HCT116 (cell line): ENCODE measurements around the gene HMGB1. TPM values are rescaled to one million over a fixed set of nuclear protein-coding genes. Genes with fewer than 3 reads are reported as not detected.

Experiments used
- ATAC-seq: fragments of 200-7000 bp; cut with Tn5 transposase; 2 replicates; pipeline ENCODE4 v1.9.1; 2020; ENCODE audit warnings: mild to moderate bottlenecking, moderate library complexity
- BruUV-seq: library from RNA; stranded (reverse); fragments of 400-500 nt; replicated peaks from 2 replicates; lab custom pipeline; 2021; lab: Mats Ljungman, UMichigan
- CTCF ChIA-PET: fragments of 300-600 bp; sonication (Branson Sonifier 250); formaldehyde crosslinking; loops from one replicate; lab custom pipeline; 2021; ENCODE audit warnings: antibody characterized with exemption; lab: Charles Lee
- POLR2A ChIA-PET: fragments of 300-600, 350-600 bp; sonication (Branson Sonifier 250); formaldehyde crosslinking; loops from one replicate; lab custom pipeline; 2021; ENCODE audit warnings: antibody characterized with exemption; lab: Charles Lee
- RAD21 ChIA-PET, 2 experiments: fragments of 300-600 bp; sonication (Branson Sonifier 250); formaldehyde crosslinking; loops; one replicate each; lab custom pipeline; 2023; ENCODE audit warnings: low total read pairs in 2 of 2; ENCODE audit not compliant: uncharacterized antibody in 2 of 2, unreplicated experiment in 2 of 2, low non-redundant PET in 1 of 2; lab: Charles Lee
- DNase-seq: peaks from one replicate; pipeline ENCODE4 v3.0.0-alpha.2; 2010; ENCODE audit warnings: low read depth, low spot score
- H2AFZ ChIP-seq: fragments of 200-600 bp; shearing (Covaris generic), sonication (generic); 2 replicates; pipeline ENCODE4 v1.6.1; 2017; ENCODE audit warnings: low read depth, mixed run types, mixed read lengths, antibody characterized with exemption, low read length; ENCODE audit not compliant: poor library complexity, severe bottlenecking
- H3K27ac ChIP-seq: 2 replicates; pipeline ENCODE4 v1.5.1; 2012; ENCODE audit warnings: low read depth, low read length
- H3K27me3 ChIP-seq: fragments of 200-600 bp; sonication (generic); 2 replicates; pipeline ENCODE4 v1.6.1; 2016; ENCODE audit warnings: mixed run types, low read length, mixed read lengths; ENCODE audit not compliant: insufficient read depth
- H3K36me3 ChIP-seq, 2 experiments: fragments of 200-500 bp in 1 of 2; fragments of 200-600 bp in 1 of 2; sonication (Bioruptor generic) in 1 of 2; sonication (generic) in 1 of 2; 2 replicates each; pipeline versions ENCODE4 v1.5.1 to v1.6.1; 2014 to 2016; ENCODE audit warnings: low read length in 2 of 2, inconsistent platforms in 1 of 2, mixed read lengths in 1 of 2, mixed run types in 1 of 2; ENCODE audit not compliant: insufficient read depth in 2 of 2, control insufficient read depth in 1 of 2
- H3K4me1 ChIP-seq, 2 experiments: fragments of 200-600 bp in 1 of 2; sonication (generic) in 1 of 2; 2 replicates each; pipeline versions ENCODE4 v1.5.1 to v1.6.1; 2012 to 2017; ENCODE audit warnings: low read length in 2 of 2, inconsistent platforms in 1 of 2, mild to moderate bottlenecking in 1 of 2, mixed read lengths in 1 of 2, mixed run types in 1 of 2, moderate library complexity in 1 of 2; ENCODE audit not compliant: insufficient read depth in 2 of 2, control insufficient read depth in 1 of 2
- H3K4me2 ChIP-seq: fragments of 200-600 bp; sonication (generic); 2 replicates; pipeline ENCODE4 v1.6.1; 2017; ENCODE audit warnings: mixed run types, low read length, mixed read lengths
- H3K4me3 ChIP-seq, 2 experiments: fragments of 200-600 bp in 1 of 2; sonication (generic) in 1 of 2; replicated peaks in 1 of 2; 2 replicates each; pipeline ENCODE4 v1.5.1; 2011 to 2016; ENCODE audit warnings: low read length in 2 of 2, control low read depth in 1 of 2, low read depth in 1 of 2, mild to moderate bottlenecking in 1 of 2, mixed read lengths in 1 of 2, mixed run types in 1 of 2
- H3K79me2 ChIP-seq: fragments of 200-600 bp; sonication (generic); 2 replicates; pipeline ENCODE4 v1.6.1; 2017; ENCODE audit warnings: mild to moderate bottlenecking, mixed run types, low read length, moderate library complexity, mixed read lengths; ENCODE audit not compliant: insufficient read depth
- H3K9ac ChIP-seq: fragments of 200-600 bp; sonication (generic); 2 replicates; pipeline ENCODE4 v1.6.1; 2016; ENCODE audit warnings: low read length, mixed read lengths
- H3K9me2 ChIP-seq: fragments of 200-600 bp; sonication (generic), shearing (Covaris generic); 2 replicates; pipeline ENCODE4 v1.6.1; 2017; ENCODE audit warnings: mixed run types, mild to moderate bottlenecking, moderate library complexity; ENCODE audit not compliant: insufficient read depth
- H3K9me3 ChIP-seq, 2 experiments: fragments of 200-500 bp in 1 of 2; fragments of 200-600 bp in 1 of 2; sonication (Bioruptor generic) in 1 of 2; sonication (generic) in 1 of 2; 2 replicates each; pipeline ENCODE4 v1.6.1; 2014 to 2017; ENCODE audit warnings: low read length in 2 of 2, mixed read lengths in 2 of 2, inconsistent platforms in 1 of 2, low read depth in 1 of 2, mild to moderate bottlenecking in 1 of 2, mixed run types in 1 of 2, moderate library complexity in 1 of 2; ENCODE audit not compliant: control insufficient read depth in 1 of 2, insufficient read depth in 1 of 2
- H4K20me1 ChIP-seq: fragments of 200-600 bp; sonication (generic), shearing (Covaris generic); 2 replicates; pipeline ENCODE4 v1.6.1; 2017; ENCODE audit warnings: mixed run types, mild to moderate bottlenecking, moderate library complexity; ENCODE audit not compliant: insufficient read depth
- CBX3 ChIP-seq: IDR thresholded peaks from 2 replicates; pipeline ENCODE4 v1.6.1; 2012; ENCODE audit warnings: low read depth
- CEBPB ChIP-seq: IDR thresholded peaks from 2 replicates; pipeline ENCODE4 v1.6.1; 2012; ENCODE audit warnings: low read depth
- CTCF ChIP-seq, 3 experiments: fragments of 200-600 bp in 1 of 3; sonication (generic) in 1 of 3; IDR thresholded peaks in 2 of 3; conservative IDR thresholded peaks in 1 of 3; 2 replicates each; pipeline ENCODE4 v1.5.1; 2012 to 2017; ENCODE audit warnings: low read depth in 2 of 3, low read length in 2 of 3, antibody characterized with exemption in 1 of 3, borderline replicate concordance in 1 of 3, control low read depth in 1 of 3, mild to moderate bottlenecking in 1 of 3, mixed read lengths in 1 of 3, mixed run types in 1 of 3, moderate library complexity in 1 of 3; ENCODE audit not compliant: insufficient read depth in 1 of 3
- EGR1 ChIP-seq: IDR thresholded peaks from 2 replicates; pipeline ENCODE4 v1.6.1; 2012; ENCODE audit warnings: low read depth
- EZH2 ChIP-seq: fragments of 200-600 bp; sonication (generic); IDR thresholded peaks from 2 replicates; pipeline ENCODE4 v1.6.1; 2017; ENCODE audit warnings: antibody characterized with exemption, mixed run types
- EZH2phosphoT487 ChIP-seq: fragments of 200-600 bp; IDR thresholded peaks from 2 replicates; pipeline ENCODE4 v1.6.1; 2018; ENCODE audit warnings: antibody characterized with exemption, borderline replicate concordance
- FOSL1 ChIP-seq: IDR thresholded peaks from 2 replicates; pipeline ENCODE4 v1.6.1; 2012; ENCODE audit warnings: low read depth
- POLR2A ChIP-seq: IDR thresholded peaks from 2 replicates; pipeline ENCODE4 v1.7.0; 2011; ENCODE audit warnings: borderline replicate concordance; ENCODE audit not compliant: insufficient read depth, insufficient read length; ENCODE audit errors: extremely low read depth
- POLR2AphosphoS5 ChIP-seq: IDR thresholded peaks from 2 replicates; pipeline ENCODE4 v1.6.1; 2011; ENCODE audit warnings: mild to moderate bottlenecking, low read depth, low read length, moderate library complexity
- REST ChIP-seq: IDR thresholded peaks from 2 replicates; pipeline ENCODE4 v1.6.1; 2012; ENCODE audit warnings: low read depth
- SIN3A ChIP-seq: IDR thresholded peaks from 2 replicates; pipeline ENCODE4 v1.6.1; 2012; ENCODE audit warnings: low read depth
- SP1 ChIP-seq: IDR thresholded peaks from 2 replicates; pipeline ENCODE4 v1.6.1; 2012; ENCODE audit warnings: low read depth
- SRF ChIP-seq: IDR thresholded peaks from 2 replicates; pipeline ENCODE4 v1.6.1; 2012; ENCODE audit warnings: low read depth
- TCF7L2 ChIP-seq: IDR thresholded peaks from 2 replicates; pipeline ENCODE4 v1.7.0; 2011; ENCODE audit warnings: borderline replicate concordance, inconsistent platforms; ENCODE audit not compliant: insufficient read depth, insufficient read length; ENCODE audit errors: extremely low read depth
- ZBTB33 ChIP-seq: IDR thresholded peaks from 2 replicates; pipeline ENCODE4 v1.6.1; 2011; ENCODE audit warnings: mild to moderate bottlenecking, low read length, moderate library complexity; ENCODE audit not compliant: insufficient replicate concordance; ENCODE audit errors: extremely low read depth
- ZFX ChIP-seq: fragments of 450-650 bp; IDR thresholded peaks from 2 replicates; pipeline ENCODE4 v1.6.1; 2017
- ZNF274 ChIP-seq: fragments of 200-500 bp; sonication (Bioruptor generic); IDR thresholded peaks from 2 replicates; pipeline ENCODE4 v1.6.1; 2014; ENCODE audit warnings: mild to moderate bottlenecking, low read depth, low read length, inconsistent platforms
- intact Hi-C: fragments of 100-400 bp; cut with micrococcal nuclease; formaldehyde crosslinking; loops from 2 replicates; pipeline ENCODE4 v1.10.0; 2022
- total RNA-seq: library from RNA; stranded (reverse); gene quantifications from one replicate; pipeline ENCODE4 v1.2.1, GENCODE V29; 2021; ENCODE audit not compliant: unreplicated experiment
- TF ChIP-seq, protein P1 (sequence below): IDR thresholded peaks from 2 replicates; pipeline ENCODE4 v1.6.1; 2012
- TF ChIP-seq, protein P2 (sequence below): IDR thresholded peaks from 2 replicates; pipeline ENCODE4 v1.6.1; 2012

HMGB1 gene
- total RNA-seq, 1 experiment from 2014 or later = 678 TPM

DNA sequence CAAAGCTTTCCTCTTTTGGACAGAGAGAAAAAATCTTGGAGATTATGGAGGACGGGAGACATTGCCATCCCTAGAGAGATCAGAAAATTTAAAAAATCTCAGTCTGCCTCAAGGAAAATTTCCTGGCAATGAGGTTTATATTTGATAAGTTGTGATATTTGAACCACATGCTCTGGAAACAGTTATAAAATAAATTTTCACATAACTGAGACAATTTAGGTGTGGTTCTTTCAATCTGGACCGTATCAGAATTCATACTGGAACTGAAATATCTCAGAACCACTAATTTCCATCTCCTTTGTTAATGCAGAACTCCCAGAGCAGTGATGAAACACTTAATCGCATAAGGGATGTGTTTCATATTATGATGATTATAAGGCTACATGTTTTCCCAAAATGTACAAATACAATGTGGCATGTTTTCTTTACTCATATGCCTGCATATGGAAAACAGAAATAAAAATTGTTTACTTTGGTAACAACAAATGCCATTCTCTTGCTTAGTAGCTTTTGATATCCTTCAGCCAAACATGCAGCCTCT, 29.8 kb downstream of the HMGB1 start:
- no TSS peak for BruUV-seq
- no peaks in the 10 kb centered on the region for H3K27me3 ChIP-seq
- H2AFZ ChIP-seq = no peak overlapping the region
- CTCF ChIA-PET = no interaction called here
- TF ChIP-seq TCF7L2 (no peak), SP1 (no peak), CTCF (IDR thresholded peaks at IDR 0.05 in 2 of 3, conservative IDR thresholded peaks at IDR 0.05 in 1 of 3; ENCODE audit: borderline replicate concordance in 1 of 3, insufficient read depth in 1 of 3, low read depth in 2 of 3, low read length in 2 of 3) (no peak), EZH2 (no peak), CBX3 (no peak), SRF (no peak), REST (no peak), SIN3A (no peak), CEBPB (no peak), ZBTB33 (no peak), POLR2A (no peak), EZH2phosphoT487 (no peak), FOSL1 (no peak), EGR1 (no peak), ZNF274 (no peak), POLR2AphosphoS5 (no peak), ZFX (no peak)
- TF ChIP-seq, protein P1, sequence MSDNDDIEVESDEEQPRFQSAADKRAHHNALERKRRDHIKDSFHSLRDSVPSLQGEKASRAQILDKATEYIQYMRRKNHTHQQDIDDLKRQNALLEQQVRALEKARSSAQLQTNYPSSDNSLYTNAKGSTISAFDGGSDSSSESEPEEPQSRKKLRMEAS = no peak
- TF ChIP-seq, protein P2, sequence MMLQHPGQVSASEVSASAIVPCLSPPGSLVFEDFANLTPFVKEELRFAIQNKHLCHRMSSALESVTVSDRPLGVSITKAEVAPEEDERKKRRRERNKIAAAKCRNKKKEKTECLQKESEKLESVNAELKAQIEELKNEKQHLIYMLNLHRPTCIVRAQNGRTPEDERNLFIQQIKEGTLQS = no peak
- ATAC-seq = no peak
- POLR2A ChIA-PET = no interaction called here
- H3K9me2 ChIP-seq = no peaks in the 10 kb centered on the region
- no peak overlapping the region for H3K27ac ChIP-seq
- H4K20me1 ChIP-seq = no peaks in the 10 kb centered on the region
- RAD21 ChIA-PET = no interaction called here
- H3K4me1 ChIP-seq = peaks cover 11 to 21% of the 10 kb centered on the region in 2 experiments
- no peaks in the 10 kb centered on the region for H3K9me3 ChIP-seq
- H3K36me3 ChIP-seq = no peaks in the 10 kb centered on the region
- no peaks in the 10 kb centered on the region for H3K79me2 ChIP-seq
- no peak overlapping the region for H3K4me2 ChIP-seq
- no peak overlapping the region for H3K9ac ChIP-seq
- DNase-seq = no peak
- no peak overlapping the region for H3K4me3 ChIP-seq
- intact Hi-C loops = no loop called here
